ENCODE results near the gene RBM20. TPM values are rescaled to one million over a fixed set of nuclear protein-coding genes. Genes with fewer than 3 reads are reported as not detected.

Gene RBM20
- total RNA-seq, 2 experiments from 2014 or later, result 0.38 to 0.72 TPM

GRCh38 chr10:110647136-110647430 is 2.9 kb downstream of the RBM20 start:
- no peaks in the 10 kb centered on the region for H3K36me3 Mint-ChIP-seq (ENCODE audit: low read depth)

GRCh38 chr10:110648692-110649346 is 4.7 kb downstream of the RBM20 start:
- Mint-ChIP-seq H3K4me3 (no peak overlapping the region), H3K27ac (no peak overlapping the region), H3K4me1 (ENCODE audit: low read depth) (peaks cover 39% of the 10 kb centered on the region), H3K27me3 (peaks cover 53% of the 10 kb centered on the region), H3K36me3 (ENCODE audit: low read depth) (no peaks in the 10 kb centered on the region), H3K9me3 (no peaks in the 10 kb centered on the region)
- ATAC-seq (no peak), DNase-seq (no peak)
- intact Hi-C loops (cut with micrococcal nuclease), result no loop called here
- CTCF ChIA-PET, result interaction anchor here (0.7 to 2.9 kb wide), 5 partner anchors 10 to 58 kb away, joined by 3 to 9 read pairs (median 5); no protein-coding TSS in a partner anchor
- TF ChIP-seq CTCF (IDR thresholded peaks at IDR 0.05), result no peak
- POLR2A ChIA-PET, result interaction anchor here (1.2 kb wide), 1 partner anchor 8 kb away, joined by 3 read pairs; no protein-coding TSS in a partner anchor

More at GRCh38 chr10:110647136-110647430, 2.9 kb downstream of the RBM20 start:
- no peaks in the 10 kb centered on the region for H3K9me3 Mint-ChIP-seq
- ATAC-seq, result no peak
- H3K4me1 Mint-ChIP-seq (ENCODE audit: low read depth), result peaks cover 41% of the 10 kb centered on the region
- peaks cover 58% of the 10 kb centered on the region for H3K27me3 Mint-ChIP-seq
- H3K27ac Mint-ChIP-seq, result no peak overlapping the region
- no peak overlapping the region for H3K4me3 Mint-ChIP-seq
- CTCF ChIA-PET, result interaction anchor here (2.9 kb wide), 1 partner anchor 25 kb away, joined by 9 read pairs; no protein-coding TSS in a partner anchor
- intact Hi-C loops (cut with micrococcal nuclease), result no loop called here
- TF ChIP-seq CTCF (IDR thresholded peaks at IDR 0.05), result no peak
- DNase-seq, result no peak
- POLR2A ChIA-PET, result no interaction called here

- no peak overlapping the region for H3K27ac Mint-ChIP-seq
- peaks cover 52% of the 10 kb centered on the region for H3K27me3 Mint-ChIP-seq
- H3K9me3 Mint-ChIP-seq, result no peaks in the 10 kb centered on the region
- no peak for TF ChIP-seq CTCF (IDR thresholded peaks at IDR 0.05)
- ChIA-PET POLR2A (interaction anchor here (0.5 to 1.2 kb wide), 2 partner anchors 9 to 49 kb away, joined by 3 read pairs; no protein-coding TSS in a partner anchor), CTCF (interaction anchor here (0.7 to 2.7 kb wide), 6 partner anchors 9 to 57 kb away, joined by 3 to 8 read pairs (median 3); no protein-coding TSS in a partner anchor)
- DNase-seq (no peak), ATAC-seq (no peak)
- no peak overlapping the region for H3K4me3 Mint-ChIP-seq
- H3K36me3 Mint-ChIP-seq (ENCODE audit: low read depth), result no peaks in the 10 kb centered on the region
- peaks cover 38% of the 10 kb centered on the region for H3K4me1 Mint-ChIP-seq (ENCODE audit: low read depth)
- intact Hi-C loops (cut with micrococcal nuclease), result no loop called here
These were observed 5.5 kb downstream of the RBM20 start for GRCh38 chr10:110649347-110650264.

GRCh38 chr10:110650265-110650668 is 6.1 kb downstream of the RBM20 start:
- Mint-ChIP-seq H3K9me3 (no peaks in the 10 kb centered on the region), H3K27ac (no peak overlapping the region), H3K36me3 (ENCODE audit: low read depth) (no peaks in the 10 kb centered on the region), H3K27me3 (peaks cover 47% of the 10 kb centered on the region), H3K4me1 (ENCODE audit: low read depth) (peaks cover 35% of the 10 kb centered on the region), H3K4me3 (no peak overlapping the region)
- no peak for DNase-seq
- TF ChIP-seq CTCF (IDR thresholded peaks at IDR 0.05), result no peak
- intact Hi-C loops (cut with micrococcal nuclease), result no loop called here
- peak; percentile 25 for ATAC-seq
- ChIA-PET POLR2A (interaction anchor here (0.5 kb wide), 1 partner anchor 49 kb away, joined by 3 read pairs; no protein-coding TSS in a partner anchor), CTCF (interaction anchor here (0.9 to 1.2 kb wide), 2 partner anchors 11 to 22 kb away, joined by 3 read pairs; no protein-coding TSS in a partner anchor)
